Left lung (tissue), 10 donors: Measurements from ENCODE around the gene CLK1. TPM values are rescaled to one million over a fixed set of nuclear protein-coding genes. Genes with fewer than 3 reads are reported as not detected.

Source experiments
- ATAC-seq: fragments of 200-7000 bp; cut with Tn5 transposase; one replicate; pipeline ENCODE4 v1.9.1; 2020; ENCODE audit warnings: moderate library complexity
- DNase-seq, 4 donors: peaks; one replicate each; pipeline ENCODE4 v3.0.0-alpha.2; 2013 to 2020
- H3K27ac ChIP-seq, 2 donors: fragments of 200-600 bp; sonication (generic) in 1 of 2; one replicate each; pipeline versions ENCODE4 v1.5.0 to v1.8.0; 2020 to 2021
- H3K27me3 ChIP-seq, 2 donors: fragments of 200-600 bp; sonication (generic) in 1 of 2; one replicate each; pipeline versions ENCODE4 v1.5.0 to v1.8.0; 2020 to 2021
- H3K36me3 ChIP-seq, 2 donors: fragments of 200-600 bp; sonication (generic) in 1 of 2; one replicate each; pipeline versions ENCODE4 v1.5.0 to v1.8.0; 2020 to 2021
- H3K4me1 ChIP-seq, 2 donors: fragments of 200-600 bp; one replicate each; pipeline ENCODE4 v1.8.0; 2021
- H3K4me3 ChIP-seq, 2 donors: fragments of 200-600 bp; sonication (generic) in 1 of 2; one replicate each; pipeline versions ENCODE4 v1.5.0 to v1.8.0; 2020 to 2021; ENCODE audit warnings: mild to moderate bottlenecking in 1 of 2
- H3K9me3 ChIP-seq, 2 donors: fragments of 200-600 bp; sonication (generic) in 1 of 2; one replicate each; pipeline versions ENCODE4 v1.5.0 to v1.8.0; 2020 to 2021
- intact Hi-C, 2 donors: fragments of 100-400 bp; cut with DNase I; formaldehyde crosslinking; loops; one replicate each; pipeline versions ENCODE4 v1.11.2 to v1.14.2; 2022
- polyA plus RNA-seq, 6 donors: library from polyadenylated mRNA; unstranded; fragments of 120-200 nt; gene quantifications; one replicate each; pipeline ENCODE4 v1.2.1, GENCODE V29; 2013; ENCODE audit not compliant: insufficient read length in 6 of 6
- total RNA-seq, 2 donors: library from RNA; stranded (reverse); fragmentation: NEBNext Ultra II Directional; extraction: Animal tissue kit (Norgen Biotek cat#: 25700); gene quantifications; one replicate each; pipeline ENCODE4 v1.2.1, GENCODE V29; 2021
- TF ChIP-seq, protein P1 (sequence below), 2 donors: fragments of 200-600 bp; sonication (generic) in 1 of 2; IDR thresholded peaks; one replicate each; pipeline versions ENCODE4 v1.5.0 to v1.8.0; 2021; ENCODE audit warnings: antibody characterized with exemption in 2 of 2
- donor health status: DM: no; HTN: yes; CAD: no.
- donor health status: DM: no; HTN: no; CAD: no.

The CLK1 gene
- total and polyA plus RNA-seq, 8 donors: 75.9 to 423 (median 307) TPM

- Histone ChIP-seq H3K4me1 (peaks cover 3 to 49% of the 10 kb centered on the region in 2 donors), H3K4me3 (no peak overlapping the region), H3K27ac (no peak overlapping the region), H3K27me3 (no peaks in the 10 kb centered on the region), H3K9me3 (no peaks in the 10 kb centered on the region), H3K36me3 (peaks cover 2 to 66% of the 10 kb centered on the region in 2 donors)
- TF ChIP-seq, protein P1, sequence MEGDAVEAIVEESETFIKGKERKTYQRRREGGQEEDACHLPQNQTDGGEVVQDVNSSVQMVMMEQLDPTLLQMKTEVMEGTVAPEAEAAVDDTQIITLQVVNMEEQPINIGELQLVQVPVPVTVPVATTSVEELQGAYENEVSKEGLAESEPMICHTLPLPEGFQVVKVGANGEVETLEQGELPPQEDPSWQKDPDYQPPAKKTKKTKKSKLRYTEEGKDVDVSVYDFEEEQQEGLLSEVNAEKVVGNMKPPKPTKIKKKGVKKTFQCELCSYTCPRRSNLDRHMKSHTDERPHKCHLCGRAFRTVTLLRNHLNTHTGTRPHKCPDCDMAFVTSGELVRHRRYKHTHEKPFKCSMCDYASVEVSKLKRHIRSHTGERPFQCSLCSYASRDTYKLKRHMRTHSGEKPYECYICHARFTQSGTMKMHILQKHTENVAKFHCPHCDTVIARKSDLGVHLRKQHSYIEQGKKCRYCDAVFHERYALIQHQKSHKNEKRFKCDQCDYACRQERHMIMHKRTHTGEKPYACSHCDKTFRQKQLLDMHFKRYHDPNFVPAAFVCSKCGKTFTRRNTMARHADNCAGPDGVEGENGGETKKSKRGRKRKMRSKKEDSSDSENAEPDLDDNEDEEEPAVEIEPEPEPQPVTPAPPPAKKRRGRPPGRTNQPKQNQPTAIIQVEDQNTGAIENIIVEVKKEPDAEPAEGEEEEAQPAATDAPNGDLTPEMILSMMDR (IDR thresholded peaks at IDR 0.05): no peak
- ATAC-seq (no peak), DNase-seq (no peak)
- intact Hi-C loops: loop anchor here in 1 of 2 donors (10.0 kb wide), 1 partner anchor 100 kb away; no protein-coding TSS in a partner anchor
Measured at GRCh38 chr2:200814917-200815316, 49.5 kb downstream of the CLK1 start.

GRCh38 chr2:200814276-200814815 is 50.1 kb downstream of the CLK1 start:
- no peak overlapping the region for H3K4me3 ChIP-seq

GRCh38 chr2:200812122-200813022 is 52.1 kb downstream of the CLK1 start:
- Histone ChIP-seq H3K36me3 (peaks cover 0 to 40% of the 10 kb centered on the region in 2 donors), H3K27me3 (no peaks in the 10 kb centered on the region), H3K4me1 (peaks cover 5 to 44% of the 10 kb centered on the region in 2 donors), H3K9me3 (no peaks in the 10 kb centered on the region), H3K4me3 (peak overlapping the region; percentile 94 to 98), H3K27ac (peak overlapping the region; percentile 98 to 100)
- intact Hi-C loops: loop anchor here in 1 of 2 donors (10.0 kb wide), 1 partner anchor 98 kb away; no protein-coding TSS in a partner anchor
- peak; percentile 66 for ATAC-seq
- DNase-seq: peak; percentile 57 to 94 (median 80)
- TF ChIP-seq, protein P1 (IDR thresholded peaks at IDR 0.05): peak; percentile 33 to 41

More at GRCh38 chr2:200814276-200814815, 50.1 kb downstream of the CLK1 start:
- peaks cover 5 to 50% of the 10 kb centered on the region in 2 donors for H3K4me1 ChIP-seq
- intact Hi-C loops: loop anchor here in 1 of 2 donors (10.0 kb wide), 1 partner anchor 100 kb away; no protein-coding TSS in a partner anchor
- H3K27me3 ChIP-seq: no peaks in the 10 kb centered on the region
- peaks cover 2 to 60% of the 10 kb centered on the region in 2 donors for H3K36me3 ChIP-seq
- TF ChIP-seq, protein P1 (IDR thresholded peaks at IDR 0.05): no peak
- H3K9me3 ChIP-seq: no peaks in the 10 kb centered on the region
- DNase-seq (no peak), ATAC-seq (no peak)
- H3K27ac ChIP-seq: no peak overlapping the region

DNA sequence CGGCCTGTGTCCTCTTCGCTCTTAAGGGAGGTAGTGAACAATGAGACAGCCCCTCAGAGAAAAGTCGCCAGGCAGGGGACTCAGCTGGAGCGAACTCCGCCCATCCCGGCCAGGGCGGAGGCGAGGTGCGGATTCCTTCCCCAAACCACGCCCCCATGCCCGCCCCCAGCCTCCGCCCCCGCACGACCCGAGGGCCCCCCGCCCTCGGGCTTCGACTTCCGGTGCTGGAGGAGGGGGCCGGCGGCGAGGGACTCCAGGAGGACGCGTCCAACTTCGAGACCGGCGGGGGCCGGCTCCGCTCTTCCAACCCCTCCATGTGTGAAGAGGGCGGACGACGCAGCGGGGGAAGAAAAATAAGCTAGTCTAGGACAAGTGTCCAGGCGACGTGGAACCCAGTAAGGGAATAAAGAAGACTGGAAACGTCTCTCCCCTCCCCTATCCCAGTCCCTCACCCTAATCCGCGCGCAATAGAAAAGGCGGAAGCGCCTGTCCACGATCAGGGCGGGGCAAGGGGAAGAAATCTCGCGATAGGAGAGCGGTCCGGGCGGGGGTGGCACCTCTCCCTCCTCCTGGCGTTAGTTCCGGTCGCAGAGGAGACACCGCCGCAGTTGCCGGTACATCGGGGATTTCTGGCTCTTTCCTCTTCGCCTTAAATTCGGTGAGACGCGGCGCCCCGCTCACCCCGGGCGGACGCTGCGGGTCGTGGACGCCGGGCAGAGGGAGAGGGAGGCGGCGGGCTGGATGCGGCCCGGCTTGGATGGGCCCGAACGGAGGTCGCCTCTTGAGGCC is 52.9 kb downstream of the CLK1 start, which contains the start of gene BZW1:
Gene BZW1 (plus strand): TSS at position 578 of the 789 bp plus-strand sequence. CDS start 1,308 bp downstream, outside the sequence.
- Histone ChIP-seq H3K9me3 (no peaks in the 10 kb centered on the region), H3K27me3 (no peaks in the 10 kb centered on the region), H3K4me1 (peaks cover 5 to 44% of the 10 kb centered on the region in 2 donors), H3K27ac (peak within 1 kb of the TSS; percentile 98 to 100), H3K36me3 (peaks cover 0 to 32% of the 10 kb centered on the region in 2 donors), H3K4me3 (peak within 1 kb of the TSS; percentile 94 to 98)
- TF ChIP-seq, protein P1 (IDR thresholded peaks at IDR 0.05): no peak
- peak; percentile 91 for ATAC-seq
- intact Hi-C loops: loop anchor here in 1 of 2 donors (10.0 kb wide), 1 partner anchor 97 kb away; no protein-coding TSS in a partner anchor
- peak; percentile 97 to 99 (median 98) for DNase-seq
